Measurements from ENCODE around the gene MAP1B.

DNA sequence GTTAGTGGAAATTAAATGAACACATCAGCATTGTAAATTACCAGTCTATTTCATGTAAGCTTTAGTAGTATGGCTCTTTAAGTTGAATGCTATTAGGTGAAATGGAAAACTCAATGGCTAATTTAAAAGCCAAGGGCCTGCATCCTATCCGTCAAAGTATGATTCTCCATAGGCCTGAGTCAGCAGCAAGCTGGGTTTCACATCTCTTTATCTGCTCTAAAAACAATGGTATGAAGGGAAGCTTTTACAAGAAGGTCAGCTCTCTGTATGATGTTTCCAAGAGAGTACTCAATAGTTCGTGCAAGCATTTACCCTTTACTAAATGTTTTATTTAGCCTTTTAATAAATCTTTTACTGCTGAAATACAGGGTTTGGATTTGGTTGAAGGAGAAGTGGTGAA, 62.8 kb downstream of the MAP1B start:
- TF ChIP-seq CTCF (IDR thresholded peaks at IDR 0.05 in 8 of 11, conservative IDR thresholded peaks at IDR 0.05 in 3 of 11) (no peak), POLR2A (IDR thresholded peaks at IDR 0.05) (no peak)
